ENCODE measurements around the gene COX18. TPM values are rescaled to one million over a fixed set of nuclear protein-coding genes. Genes with fewer than 3 reads are reported as not detected.

The COX18 gene
- total RNA-seq: 29.4 and 47.7 TPM in 2 replicates

DNA sequence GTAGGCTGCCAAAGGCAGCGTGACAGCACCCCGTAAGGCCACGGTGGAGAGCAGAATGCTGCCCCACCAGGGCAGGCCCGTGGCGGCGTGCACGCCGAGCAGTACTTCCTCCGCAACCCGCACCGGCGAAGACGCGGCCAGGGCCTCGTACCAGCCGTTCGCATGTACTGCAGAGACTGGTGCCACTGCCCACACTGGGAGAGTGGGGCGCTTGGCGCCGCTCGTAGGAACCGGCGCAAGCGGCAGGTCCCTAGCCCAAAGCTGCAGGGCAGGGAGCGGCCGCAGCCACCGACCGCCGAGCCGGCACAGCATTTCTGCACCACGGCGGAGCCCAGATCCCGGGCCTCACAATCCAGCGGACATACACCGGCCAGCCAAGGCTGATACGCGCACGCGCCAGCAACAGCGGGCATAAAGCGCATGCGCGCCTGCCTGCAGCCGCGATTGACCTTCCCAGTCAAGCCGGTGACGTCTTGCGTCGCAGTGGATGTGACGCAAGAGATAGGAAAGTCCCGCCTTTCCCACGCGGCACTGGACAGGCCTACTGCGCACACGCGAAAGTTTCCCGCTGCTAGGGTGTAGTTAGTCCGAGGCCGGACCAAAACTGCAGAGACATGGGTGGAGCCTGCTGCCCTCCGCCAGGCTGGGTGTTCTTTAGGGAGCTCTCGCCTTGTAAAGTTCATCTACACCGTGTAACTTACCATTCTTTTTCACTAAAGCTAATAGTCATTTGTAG, at the start of gene COX18:
TSS of gene COX18 (minus strand) at position 379 of the 736 bp plus-strand sequence. CDS start at position 312, 67 bp downstream.

Other genes starting within 250 kb of the COX18 start
- 25.7 and 33.1 TPM in 2 replicates for gene ANKRD17, start 189.1 kb upstream of the COX18 start, total RNA-seq

All from myometrial cell (primary cell).